MM.1S (cell line): Measurements from ENCODE around the gene SORBS2.

Experiments used
- DNase-seq: peaks from one replicate; pipeline ENCODE4 v3.0.0-alpha.2; 2015
- H2AFZ ChIP-seq: fragments of 300-600 bp; sonication (generic); 2 replicates; pipeline ENCODE4 v1.6.0; 2016; ENCODE audit warnings: antibody characterized with exemption, low read length
- H3F3A ChIP-seq: fragments of 300-600 bp; sonication (generic); 2 replicates; pipeline ENCODE4 v1.6.1; 2016; ENCODE audit warnings: mild to moderate bottlenecking, antibody characterized with exemption, low read length, moderate library complexity, mixed read lengths; ENCODE audit not compliant: insufficient read depth
- H3K27ac ChIP-seq: fragments of 300-600 bp; sonication (generic); 2 replicates; pipeline ENCODE4 v1.5.1; 2016; ENCODE audit warnings: mild to moderate bottlenecking, low read length
- H3K27me3 ChIP-seq: fragments of 300-600 bp; sonication (generic); replicated peaks from 2 replicates; pipeline ENCODE4 v1.6.0; 2016; ENCODE audit warnings: low read length; ENCODE audit not compliant: insufficient read depth
- H3K36me3 ChIP-seq: fragments of 300-600 bp; sonication (generic); replicated peaks from 2 replicates; pipeline ENCODE4 v1.6.1; 2016; ENCODE audit warnings: mild to moderate bottlenecking, low read length, mixed read lengths; ENCODE audit not compliant: insufficient read depth
- H3K4me1 ChIP-seq: fragments of 300-600 bp; sonication (generic); 2 replicates; pipeline ENCODE4 v1.6.1; 2016; ENCODE audit warnings: low read length, mixed read lengths
- H3K4me2 ChIP-seq: fragments of 300-600 bp; sonication (generic); 2 replicates; pipeline ENCODE4 v1.6.0; 2016; ENCODE audit warnings: low read depth, low read length
- H3K4me3 ChIP-seq: fragments of 300-600 bp; sonication (generic); 2 replicates; pipeline ENCODE4 v1.5.1; 2016; ENCODE audit warnings: low read length, mixed read lengths
- H3K79me2 ChIP-seq: fragments of 300-600 bp; sonication (generic); 2 replicates; pipeline ENCODE4 v1.6.1; 2016; ENCODE audit warnings: mixed run types, low read length, mixed read lengths
- H3K9ac ChIP-seq: fragments of 300-600 bp; sonication (generic); 2 replicates; pipeline ENCODE4 v1.6.1; 2016; ENCODE audit warnings: low read length, mixed read lengths
- H3K9me2 ChIP-seq: fragments of 300-600 bp; sonication (generic); replicated peaks from 2 replicates; pipeline ENCODE4 v1.6.1; 2016; ENCODE audit warnings: mild to moderate bottlenecking, low read length, mixed read lengths; ENCODE audit not compliant: insufficient read depth
- H3K9me3 ChIP-seq: fragments of 300-600 bp; sonication (generic); replicated peaks from 2 replicates; pipeline ENCODE4 v1.6.1; 2016; ENCODE audit warnings: mild to moderate bottlenecking, low read length, mixed read lengths; ENCODE audit not compliant: insufficient read depth
- H4K20me1 ChIP-seq: fragments of 300-600 bp; sonication (generic); 2 replicates; pipeline ENCODE4 v1.6.1; 2016; ENCODE audit warnings: mild to moderate bottlenecking, low read length, moderate library complexity, mixed read lengths; ENCODE audit not compliant: insufficient read depth
- EZH2 ChIP-seq: fragments of 300-600 bp; sonication (generic); optimal IDR thresholded peaks from 2 replicates; pipeline ENCODE3; 2017; ENCODE audit warnings: low read depth, mild to moderate bottlenecking, antibody characterized with exemption, low read length, mixed read lengths
- EZH2phosphoT487 ChIP-seq: fragments of 300-600 bp; sonication (generic); IDR thresholded peaks from 2 replicates; pipeline ENCODE4 v1.6.1; 2018; ENCODE audit warnings: antibody characterized with exemption, low read length
- TF ChIP-seq, protein P1 (sequence below): fragments of 300-600 bp; sonication (generic); IDR thresholded peaks from 2 replicates; pipeline ENCODE4 v1.5.1; 2016; ENCODE audit warnings: antibody characterized with exemption, low read length, mixed read lengths

SORBS2 gene

DNA sequence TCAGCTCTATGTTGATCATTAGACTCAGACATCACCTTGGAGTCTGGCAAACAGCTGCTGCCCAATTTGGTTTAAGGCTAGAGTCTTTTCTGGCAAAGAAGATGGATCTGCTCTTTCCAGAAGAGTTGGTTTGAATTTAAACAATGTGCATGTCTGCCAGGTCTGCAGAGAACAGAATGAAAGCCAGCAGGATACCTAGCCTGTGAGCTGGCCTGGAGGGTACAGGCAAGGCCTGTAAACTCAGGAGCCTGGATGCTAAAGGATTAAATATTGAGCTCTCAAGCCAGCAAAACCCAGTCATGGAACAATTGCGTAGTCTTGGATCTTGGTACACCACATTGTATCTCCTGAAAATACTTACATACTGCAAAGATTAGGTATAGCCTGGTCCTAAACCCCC, 261.1 kb downstream of the SORBS2 start:
- Histone ChIP-seq H2AFZ (no peak overlapping the region), H3K9ac (no peak overlapping the region), H3K27ac (no peak overlapping the region), H3K4me2 (no peak overlapping the region), H3F3A (no peaks in the 10 kb centered on the region), H3K4me3 (no peak overlapping the region), H3K36me3 (no peaks in the 10 kb centered on the region), H3K9me2 (no peaks in the 10 kb centered on the region), H4K20me1 (no peaks in the 10 kb centered on the region), H3K27me3 (no peaks in the 10 kb centered on the region), H3K79me2 (no peaks in the 10 kb centered on the region), H3K4me1 (no peaks in the 10 kb centered on the region), H3K9me3 (no peaks in the 10 kb centered on the region)
- DNase-seq: no peak
- TF ChIP-seq EZH2phosphoT487: no peak
- TF ChIP-seq EZH2: no peak
- TF ChIP-seq, protein P1, sequence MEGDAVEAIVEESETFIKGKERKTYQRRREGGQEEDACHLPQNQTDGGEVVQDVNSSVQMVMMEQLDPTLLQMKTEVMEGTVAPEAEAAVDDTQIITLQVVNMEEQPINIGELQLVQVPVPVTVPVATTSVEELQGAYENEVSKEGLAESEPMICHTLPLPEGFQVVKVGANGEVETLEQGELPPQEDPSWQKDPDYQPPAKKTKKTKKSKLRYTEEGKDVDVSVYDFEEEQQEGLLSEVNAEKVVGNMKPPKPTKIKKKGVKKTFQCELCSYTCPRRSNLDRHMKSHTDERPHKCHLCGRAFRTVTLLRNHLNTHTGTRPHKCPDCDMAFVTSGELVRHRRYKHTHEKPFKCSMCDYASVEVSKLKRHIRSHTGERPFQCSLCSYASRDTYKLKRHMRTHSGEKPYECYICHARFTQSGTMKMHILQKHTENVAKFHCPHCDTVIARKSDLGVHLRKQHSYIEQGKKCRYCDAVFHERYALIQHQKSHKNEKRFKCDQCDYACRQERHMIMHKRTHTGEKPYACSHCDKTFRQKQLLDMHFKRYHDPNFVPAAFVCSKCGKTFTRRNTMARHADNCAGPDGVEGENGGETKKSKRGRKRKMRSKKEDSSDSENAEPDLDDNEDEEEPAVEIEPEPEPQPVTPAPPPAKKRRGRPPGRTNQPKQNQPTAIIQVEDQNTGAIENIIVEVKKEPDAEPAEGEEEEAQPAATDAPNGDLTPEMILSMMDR: no peak

DNA sequence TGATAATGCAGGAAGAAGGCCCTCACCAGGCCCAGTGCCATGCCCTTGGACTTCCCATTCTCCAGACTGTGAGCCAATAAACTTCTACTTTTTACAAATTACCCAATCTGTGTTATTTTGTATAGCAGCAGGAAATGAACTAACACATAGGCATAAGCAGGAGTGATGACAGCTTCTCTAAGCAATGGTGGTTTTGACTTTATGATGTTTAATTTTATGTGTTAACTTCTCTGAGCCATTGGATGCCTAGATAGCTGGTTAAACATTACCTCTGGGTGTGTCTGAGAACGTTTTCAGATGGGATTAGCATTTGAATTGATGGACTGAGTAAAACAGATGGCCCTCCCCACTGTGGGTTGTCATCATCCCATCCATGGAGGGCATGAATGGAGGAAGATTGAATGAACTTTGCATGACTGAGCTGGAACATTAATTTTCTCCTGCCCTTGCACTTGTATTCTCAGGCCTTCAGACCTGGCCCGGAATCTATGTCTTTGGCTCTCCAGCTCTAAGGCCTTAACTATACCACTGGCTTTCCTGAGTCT, 262.8 kb downstream of the SORBS2 start:
- Histone ChIP-seq H3K27me3 (no peaks in the 10 kb centered on the region), H3K79me2 (no peaks in the 10 kb centered on the region), H3F3A (no peaks in the 10 kb centered on the region), H3K9me3 (no peaks in the 10 kb centered on the region), H3K36me3 (no peaks in the 10 kb centered on the region), H3K4me1 (no peaks in the 10 kb centered on the region), H3K9ac (no peak overlapping the region), H3K4me2 (no peak overlapping the region), H2AFZ (no peak overlapping the region), H4K20me1 (no peaks in the 10 kb centered on the region), H3K9me2 (no peaks in the 10 kb centered on the region), H3K4me3 (no peak overlapping the region), H3K27ac (no peak overlapping the region)
- no peak for DNase-seq
- TF ChIP-seq, protein P1: no peak
- TF ChIP-seq EZH2 (no peak), EZH2phosphoT487 (no peak)

DNA sequence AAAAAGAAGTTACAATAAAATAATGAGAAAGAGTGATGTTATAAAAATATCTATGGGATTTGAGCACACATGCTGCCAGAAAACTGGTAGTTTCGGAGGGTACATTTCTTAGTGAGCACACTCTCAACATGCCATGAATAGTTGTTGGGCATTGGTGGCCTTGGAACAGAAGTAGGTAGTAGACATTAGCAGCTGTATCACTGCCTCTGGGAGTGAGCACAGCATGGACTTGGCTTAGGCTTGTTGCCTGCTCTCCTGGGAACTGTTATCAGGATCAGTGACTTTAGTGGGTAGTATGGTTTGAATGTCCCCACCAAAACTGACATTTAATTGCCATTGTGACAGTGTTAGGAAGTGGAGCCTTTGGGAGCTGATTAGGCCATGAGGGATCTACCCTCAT, 263.4 kb downstream of the SORBS2 start:
- Histone ChIP-seq H3K9me2 (no peaks in the 10 kb centered on the region), H2AFZ (no peak overlapping the region), H3F3A (no peaks in the 10 kb centered on the region), H3K4me3 (no peak overlapping the region), H3K79me2 (no peaks in the 10 kb centered on the region), H3K9me3 (no peaks in the 10 kb centered on the region), H3K4me1 (no peaks in the 10 kb centered on the region), H3K27me3 (no peaks in the 10 kb centered on the region), H3K9ac (no peak overlapping the region), H3K27ac (no peak overlapping the region), H3K4me2 (no peak overlapping the region), H4K20me1 (no peaks in the 10 kb centered on the region), H3K36me3 (no peaks in the 10 kb centered on the region)
- TF ChIP-seq EZH2 (no peak), EZH2phosphoT487 (no peak)
- TF ChIP-seq, protein P1: no peak
- no peak for DNase-seq
